ENCODE data around the gene FAM149A.

FAM149A gene

GRCh38 chr4:186150926-186151325 is 46.4 kb downstream of the FAM149A start:
- peaks cover 4 to 12% (median 8%) of the 10 kb centered on the region in 5 donors for H3K36me3 ChIP-seq (ENCODE audit: control insufficient read depth in 5 of 5, insufficient read depth in 5 of 5, low read length in 5 of 5)
- H3K4me1 ChIP-seq (ENCODE audit: control insufficient read depth in 5 of 5, insufficient read depth in 5 of 5, low read length in 5 of 5) = peaks cover 3 to 19% (median 10%) of the 10 kb centered on the region in 5 donors
- no peak overlapping the region for H3K4me3 ChIP-seq (ENCODE audit: low read depth in 1 of 5, low read length in 5 of 5)
- no peaks in the 10 kb centered on the region for H3K9me3 ChIP-seq (ENCODE audit: control insufficient read depth in 5 of 5, low read length in 5 of 5)
- no peak overlapping the region for H3K9ac ChIP-seq (ENCODE audit: low read length in 5 of 5)
- H3K27ac ChIP-seq (ENCODE audit: low read depth, low read length) = no peak overlapping the region
- H3K27me3 ChIP-seq (ENCODE audit: control insufficient read depth in 5 of 5, insufficient read depth in 4 of 5, low read length in 5 of 5) = no peaks in the 10 kb centered on the region

GRCh38 chr4:186151499-186151898 is 47.0 kb downstream of the FAM149A start:
- H3K4me1 ChIP-seq (ENCODE audit: control insufficient read depth in 5 of 5, insufficient read depth in 5 of 5, low read length in 5 of 5) = peaks cover 3 to 13% (median 10%) of the 10 kb centered on the region in 5 donors
- no peak overlapping the region for H3K27ac ChIP-seq (ENCODE audit: low read depth, low read length)
- no peak overlapping the region for H3K9ac ChIP-seq (ENCODE audit: low read length in 5 of 5)
- peaks cover 4 to 12% (median 8%) of the 10 kb centered on the region in 5 donors for H3K36me3 ChIP-seq (ENCODE audit: control insufficient read depth in 5 of 5, insufficient read depth in 5 of 5, low read length in 5 of 5)
- no peaks in the 10 kb centered on the region for H3K9me3 ChIP-seq (ENCODE audit: control insufficient read depth in 5 of 5, low read length in 5 of 5)
- no peaks in the 10 kb centered on the region for H3K27me3 ChIP-seq (ENCODE audit: control insufficient read depth in 5 of 5, insufficient read depth in 4 of 5, low read length in 5 of 5)
- H3K4me3 ChIP-seq (ENCODE audit: low read depth in 1 of 5, low read length in 5 of 5) = no peak overlapping the region

- no peak overlapping the region for H3K27ac ChIP-seq (ENCODE audit: low read depth, low read length)
- H3K4me1 ChIP-seq (ENCODE audit: control insufficient read depth in 5 of 5, insufficient read depth in 5 of 5, low read length in 5 of 5) = peaks cover 0 to 4% (median 0%) of the 10 kb centered on the region in 5 donors
- H3K27me3 ChIP-seq (ENCODE audit: control insufficient read depth in 5 of 5, insufficient read depth in 4 of 5, low read length in 5 of 5) = no peaks in the 10 kb centered on the region
- no peaks in the 10 kb centered on the region for H3K9me3 ChIP-seq (ENCODE audit: control insufficient read depth in 5 of 5, low read length in 5 of 5)
- peaks cover 4 to 46% (median 38%) of the 10 kb centered on the region in 5 donors for H3K36me3 ChIP-seq (ENCODE audit: control insufficient read depth in 5 of 5, insufficient read depth in 5 of 5, low read length in 5 of 5)
- H3K4me3 ChIP-seq (ENCODE audit: low read depth in 1 of 5, low read length in 5 of 5) = no peak overlapping the region
- H3K9ac ChIP-seq (ENCODE audit: low read length in 5 of 5) = no peak overlapping the region
Observed at GRCh38 chr4:186158021-186158813, 53.7 kb downstream of the FAM149A start.

- Histone ChIP-seq H3K27me3 (ENCODE audit: control insufficient read depth in 5 of 5, insufficient read depth in 4 of 5, low read length in 5 of 5) (no peaks in the 10 kb centered on the region), H3K9me3 (ENCODE audit: control insufficient read depth in 5 of 5, low read length in 5 of 5) (no peaks in the 10 kb centered on the region), H3K36me3 (ENCODE audit: control insufficient read depth in 5 of 5, insufficient read depth in 5 of 5, low read length in 5 of 5) (peaks cover 3 to 46% (median 42%) of the 10 kb centered on the region in 5 donors), H3K27ac (ENCODE audit: low read depth, low read length) (no peak overlapping the region), H3K4me3 (ENCODE audit: low read depth in 1 of 5, low read length in 5 of 5) (no peak overlapping the region), H3K4me1 (ENCODE audit: control insufficient read depth in 5 of 5, insufficient read depth in 5 of 5, low read length in 5 of 5) (peaks cover 0 to 4% (median 0%) of the 10 kb centered on the region in 5 donors), H3K9ac (ENCODE audit: low read length in 5 of 5) (no peak overlapping the region)
Observed at GRCh38 chr4:186158966-186159365, 54.5 kb downstream of the FAM149A start.

GRCh38 chr4:186159613-186160012 is 55.1 kb downstream of the FAM149A start:
- no peak overlapping the region for H3K4me3 ChIP-seq (ENCODE audit: low read depth in 1 of 5, low read length in 5 of 5)
- peaks cover 3 to 49% (median 43%) of the 10 kb centered on the region in 5 donors for H3K36me3 ChIP-seq (ENCODE audit: control insufficient read depth in 5 of 5, insufficient read depth in 5 of 5, low read length in 5 of 5)
- H3K4me1 ChIP-seq (ENCODE audit: control insufficient read depth in 5 of 5, insufficient read depth in 5 of 5, low read length in 5 of 5) = peaks cover 0 to 4% (median 0%) of the 10 kb centered on the region in 5 donors
- H3K9me3 ChIP-seq (ENCODE audit: control insufficient read depth in 5 of 5, low read length in 5 of 5) = no peaks in the 10 kb centered on the region
- H3K27ac ChIP-seq (ENCODE audit: low read depth, low read length) = no peak overlapping the region
- H3K27me3 ChIP-seq (ENCODE audit: control insufficient read depth in 5 of 5, insufficient read depth in 4 of 5, low read length in 5 of 5) = no peaks in the 10 kb centered on the region
- no peak overlapping the region for H3K9ac ChIP-seq (ENCODE audit: low read length in 5 of 5)

GRCh38 chr4:186161138-186161537 is 56.6 kb downstream of the FAM149A start:
- Histone ChIP-seq H3K4me3 (ENCODE audit: low read depth in 1 of 5, low read length in 5 of 5) (no peak overlapping the region), H3K27ac (ENCODE audit: low read depth, low read length) (no peak overlapping the region), H3K36me3 (ENCODE audit: control insufficient read depth in 5 of 5, insufficient read depth in 5 of 5, low read length in 5 of 5) (peaks cover 0 to 57% (median 44%) of the 10 kb centered on the region in 5 donors), H3K9ac (ENCODE audit: low read length in 5 of 5) (no peak overlapping the region), H3K27me3 (ENCODE audit: control insufficient read depth in 5 of 5, insufficient read depth in 4 of 5, low read length in 5 of 5) (no peaks in the 10 kb centered on the region), H3K9me3 (ENCODE audit: control insufficient read depth in 5 of 5, low read length in 5 of 5) (no peaks in the 10 kb centered on the region), H3K4me1 (ENCODE audit: control insufficient read depth in 5 of 5, insufficient read depth in 5 of 5, low read length in 5 of 5) (peaks cover 0 to 4% (median 0%) of the 10 kb centered on the region in 5 donors)

GRCh38 chr4:186166852-186167512 is 62.5 kb downstream of the FAM149A start:
- H3K9me3 ChIP-seq (ENCODE audit: control insufficient read depth in 5 of 5, low read length in 5 of 5) = no peaks in the 10 kb centered on the region
- peaks cover 0 to 33% (median 25%) of the 10 kb centered on the region in 5 donors for H3K36me3 ChIP-seq (ENCODE audit: control insufficient read depth in 5 of 5, insufficient read depth in 5 of 5, low read length in 5 of 5)
- no peak overlapping the region for H3K4me3 ChIP-seq (ENCODE audit: low read depth in 1 of 5, low read length in 5 of 5)
- no peak overlapping the region for H3K9ac ChIP-seq (ENCODE audit: low read length in 5 of 5)
- H3K27me3 ChIP-seq (ENCODE audit: control insufficient read depth in 5 of 5, insufficient read depth in 4 of 5, low read length in 5 of 5) = no peaks in the 10 kb centered on the region
- H3K4me1 ChIP-seq (ENCODE audit: control insufficient read depth in 5 of 5, insufficient read depth in 5 of 5, low read length in 5 of 5) = no peaks in the 10 kb centered on the region
- H3K27ac ChIP-seq (ENCODE audit: low read depth, low read length) = no peak overlapping the region

GRCh38 chr4:186167605-186168004 is 63.1 kb downstream of the FAM149A start:
- Histone ChIP-seq H3K9ac (ENCODE audit: low read length in 5 of 5) (no peak overlapping the region), H3K27ac (ENCODE audit: low read depth, low read length) (no peak overlapping the region), H3K4me3 (ENCODE audit: low read depth in 1 of 5, low read length in 5 of 5) (no peak overlapping the region)

GRCh38 chr4:186168750-186169149 is 64.2 kb downstream of the FAM149A start:
- H3K9ac ChIP-seq (ENCODE audit: low read length in 5 of 5) = no peak overlapping the region

More at GRCh38 chr4:186167605-186168004, 63.1 kb downstream of the FAM149A start:
- Histone ChIP-seq H3K36me3 (ENCODE audit: control insufficient read depth in 5 of 5, insufficient read depth in 5 of 5, low read length in 5 of 5) (peaks cover 0 to 28% (median 23%) of the 10 kb centered on the region in 5 donors), H3K9me3 (ENCODE audit: control insufficient read depth in 5 of 5, low read length in 5 of 5) (no peaks in the 10 kb centered on the region), H3K27me3 (ENCODE audit: control insufficient read depth in 5 of 5, insufficient read depth in 4 of 5, low read length in 5 of 5) (no peaks in the 10 kb centered on the region), H3K4me1 (ENCODE audit: control insufficient read depth in 5 of 5, insufficient read depth in 5 of 5, low read length in 5 of 5) (no peaks in the 10 kb centered on the region)

GRCh38 chr4:186169333-186169944 is 64.9 kb downstream of the FAM149A start:
- Histone ChIP-seq H3K4me3 (ENCODE audit: low read depth in 1 of 5, low read length in 5 of 5) (no peak overlapping the region), H3K9ac (ENCODE audit: low read length in 5 of 5) (no peak overlapping the region), H3K9me3 (ENCODE audit: control insufficient read depth in 5 of 5, low read length in 5 of 5) (no peaks in the 10 kb centered on the region), H3K4me1 (ENCODE audit: control insufficient read depth in 5 of 5, insufficient read depth in 5 of 5, low read length in 5 of 5) (no peaks in the 10 kb centered on the region), H3K27me3 (ENCODE audit: control insufficient read depth in 5 of 5, insufficient read depth in 4 of 5, low read length in 5 of 5) (no peaks in the 10 kb centered on the region), H3K27ac (ENCODE audit: low read depth, low read length) (no peak overlapping the region), H3K36me3 (ENCODE audit: control insufficient read depth in 5 of 5, insufficient read depth in 5 of 5, low read length in 5 of 5) (peaks cover 0 to 15% (median 15%) of the 10 kb centered on the region in 5 donors)

More at GRCh38 chr4:186168750-186169149, 64.2 kb downstream of the FAM149A start:
- no peaks in the 10 kb centered on the region for H3K9me3 ChIP-seq (ENCODE audit: control insufficient read depth in 5 of 5, low read length in 5 of 5)
- H3K4me1 ChIP-seq (ENCODE audit: control insufficient read depth in 5 of 5, insufficient read depth in 5 of 5, low read length in 5 of 5) = no peaks in the 10 kb centered on the region
- H3K27ac ChIP-seq (ENCODE audit: low read depth, low read length) = no peak overlapping the region
- H3K36me3 ChIP-seq (ENCODE audit: control insufficient read depth in 5 of 5, insufficient read depth in 5 of 5, low read length in 5 of 5) = peaks cover 0 to 18% (median 15%) of the 10 kb centered on the region in 5 donors
- no peak overlapping the region for H3K4me3 ChIP-seq (ENCODE audit: low read depth in 1 of 5, low read length in 5 of 5)
- H3K27me3 ChIP-seq (ENCODE audit: control insufficient read depth in 5 of 5, insufficient read depth in 4 of 5, low read length in 5 of 5) = no peaks in the 10 kb centered on the region

Measured in subcutaneous abdominal adipose tissue (tissue), 5 donors.